Fibroblast of lung (primary cell): ENCODE data around the gene SH3TC2.

ENCODE experiments used
- CTCF ChIP-seq, 2 donors: IDR thresholded peaks in 1 of 2; conservative IDR thresholded peaks in 1 of 2; 1 replicate in 1 of 2; 2 replicates in 1 of 2; pipeline ENCODE4 v1.5.1; 2011 to 2012; ENCODE audit warnings: low read length in 2 of 2, control low read depth in 1 of 2, inconsistent platforms in 1 of 2, low read depth in 1 of 2, mild to moderate bottlenecking in 1 of 2
- EZH2 ChIP-seq: IDR thresholded peaks from 2 replicates; pipeline ENCODE4 v1.5.1; 2012; ENCODE audit warnings: low read length, control low read depth, mild to moderate bottlenecking; ENCODE audit errors: missing control alignments

DNA sequence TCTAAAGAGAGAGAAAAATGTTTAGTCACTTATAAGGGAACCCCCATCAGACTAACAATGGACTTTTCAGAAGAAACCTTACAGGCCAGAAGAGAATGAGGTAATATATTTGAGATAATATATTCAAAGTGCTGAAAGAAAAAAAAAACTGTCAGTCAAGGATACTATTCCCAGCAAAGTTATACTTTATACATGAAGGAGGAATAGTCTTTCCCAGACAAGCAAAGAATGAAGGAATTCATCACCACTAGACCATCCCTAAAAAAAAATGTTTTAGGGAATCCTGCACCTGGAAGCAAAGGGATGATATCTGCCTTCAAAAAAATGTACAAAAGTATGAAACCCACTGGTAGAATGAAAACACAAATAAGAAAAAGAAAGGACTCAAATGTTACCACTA lies 37.5 kb upstream of the SH3TC2 start:
- TF ChIP-seq CTCF (conservative IDR thresholded peaks at IDR 0.05 in 1 of 2, IDR thresholded peaks at IDR 0.05 in 1 of 2; ENCODE audit: low read depth in 1 of 2, low read length in 2 of 2) (no peak), EZH2 (no peak)
